Spleen (tissue), 11 donors: Measurements from ENCODE around the gene SEC22C. TPM values are rescaled to one million over a fixed set of nuclear protein-coding genes. Genes with fewer than 3 reads are reported as not detected.
A peak's percentile ranks its signal among the peaks of the same experiment; 100 is the strongest.

ENCODE experiments used
- DNase-seq: peaks from one replicate; pipeline ENCODE4 v3.0.0-alpha.2; 2020
- H3K27ac ChIP-seq, 8 donors: fragments of 200-600 bp; sonication (generic) in 7 of 8; 1 replicate in 4 of 8; 2 replicates in 4 of 8; pipeline versions ENCODE4 v1.5.0 to v1.8.0; 2016 to 2021; ENCODE audit warnings: inconsistent platforms in 4 of 8, mild to moderate bottlenecking in 4 of 8, moderate library complexity in 1 of 8
- H3K27me3 ChIP-seq, 7 donors: fragments of 200-600 bp; sonication (generic) in 6 of 7; replicated peaks in 1 of 7; 1 replicate in 4 of 7; 2 replicates in 3 of 7; pipeline versions ENCODE4 v1.5.0 to v1.8.0; 2016 to 2021; ENCODE audit warnings: inconsistent platforms in 3 of 7, mild to moderate bottlenecking in 1 of 7
- H3K36me3 ChIP-seq, 6 donors: fragments of 200-600 bp; sonication (generic) in 5 of 6; 1 replicate in 4 of 6; 2 replicates in 2 of 6; pipeline versions ENCODE4 v1.5.0 to v1.8.0; 2016 to 2021; ENCODE audit warnings: inconsistent platforms in 2 of 6
- H3K4me1 ChIP-seq, 6 donors: fragments of 200-600 bp; sonication (generic) in 5 of 6; 1 replicate in 3 of 6; 2 replicates in 3 of 6; pipeline versions ENCODE4 v1.5.0 to v1.8.0; 2016 to 2021; ENCODE audit warnings: inconsistent platforms in 3 of 6
- H3K4me3 ChIP-seq, 8 donors: fragments of 200-600 bp; sonication (generic) in 7 of 8; 1 replicate in 4 of 8; 2 replicates in 4 of 8; pipeline versions ENCODE4 v1.5.0 to v1.8.0; 2016 to 2021; ENCODE audit warnings: inconsistent platforms in 4 of 8, mild to moderate bottlenecking in 4 of 8, moderate library complexity in 2 of 8
- H3K9me3 ChIP-seq, 8 donors: fragments of 200-600 bp; sonication (generic) in 7 of 8; 1 replicate in 4 of 8; 2 replicates in 4 of 8; pipeline versions ENCODE4 v1.5.0 to v1.8.0; 2016 to 2021; ENCODE audit warnings: inconsistent platforms in 4 of 8
- POLR2A ChIP-seq, 3 donors: fragments of 450-650 bp; IDR thresholded peaks; one replicate each; pipeline ENCODE4 v1.5.1; 2017; ENCODE audit warnings: antibody characterized with exemption in 3 of 3, mild to moderate bottlenecking in 1 of 3
- POLR2AphosphoS5 ChIP-seq, 3 donors: sonication (generic); formaldehyde crosslinking; IDR thresholded peaks; one replicate each; pipeline ENCODE4 v1.5.1; 2017; ENCODE audit warnings: antibody characterized with exemption in 3 of 3
- WGBS, 5 donors: extraction: QIAGEN DNeasy Blood & Tissue Kit in 3 of 5; methylation state at CpG; one replicate each; pipeline versions ENCODE4 v1.1.5 to v1.1.7; 2013 to 2018; 5-methylcytosine and 5-hydroxymethylcytosine counted together
- intact Hi-C: fragments of 100-400 bp; cut with DNase I; formaldehyde crosslinking; loops from one replicate; pipeline ENCODE4 v1.15.0; 2023; ENCODE audit warnings: low total_unique reads
- polyA plus RNA-seq, 3 donors: library from polyadenylated mRNA; stranded (reverse); fragments of 200-250 nt; gene quantifications; one replicate each; pipeline ENCODE4 v1.2.1, GENCODE V29; 2013
- total RNA-seq, 7 donors: library from RNA; depleted of rRNA in 3 of 7; stranded (reverse); fragments of >200 nt in 3 of 7; fragmentation: NEBNext Ultra II Directional in 4 of 7; extraction: Animal tissue kit (Norgen Biotek cat#: 25700) in 4 of 7; gene quantifications; one replicate each; pipeline versions ENCODE4 v1.1.0 to v1.2.1, GENCODE V29; 2016 to 2021
- TF ChIP-seq, protein P1 (sequence below), 11 experiments: fragments of 200-600 bp in 7 of 11; fragments of 450-650 bp in 4 of 11; sonication (generic) in 4 of 11; IDR thresholded peaks in 8 of 11; conservative IDR thresholded peaks in 3 of 11; 1 replicate in 7 of 11; 2 replicates in 4 of 11; pipeline versions ENCODE4 v1.4.0 to v1.8.0; 2016 to 2021; ENCODE audit warnings: antibody characterized with exemption in 11 of 11, inconsistent platforms in 4 of 11, mild to moderate bottlenecking in 1 of 11
- donor health status: healthy with polysubstance abuse.
- donor health status: DM: no; HTN: no; CAD: no; lungs with moderate emphysema.
- donor health status: DM: no; HTN: no; CAD: no.
- donor health status: Bipolar disorder and iron deficiency.
- donor health status: healthy.
- donor health status: DM: no; HTN: no; CAD: no.
- donor health status: DM: yes; HTN: yes; CAD: no.

Gene SEC22C
- total and polyA plus RNA-seq, 10 donors, result 13.5 to 58.2 (median 37.8) TPM

DNA sequence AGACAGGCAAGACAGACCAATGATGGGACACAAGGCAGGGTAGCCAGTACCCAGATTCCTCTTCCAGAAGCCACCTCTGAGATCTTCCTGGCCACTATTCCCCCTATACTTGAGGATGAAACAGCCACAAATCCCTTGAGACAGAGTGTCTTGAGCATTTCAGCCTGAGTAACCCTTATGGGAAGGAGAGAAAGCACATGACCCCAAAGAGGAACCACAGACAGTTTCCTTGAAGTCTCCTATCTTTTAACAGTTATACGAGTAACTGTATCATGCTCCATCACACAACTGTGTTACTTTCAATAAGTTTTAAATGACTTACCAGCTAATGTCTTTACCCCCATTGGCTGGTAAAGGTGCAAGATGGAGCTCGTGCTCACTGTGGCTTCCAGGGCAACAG is 70.0 kb downstream of the SEC22C start:
- intact Hi-C loops, result no loop called here
- Histone ChIP-seq H3K36me3 (peaks cover 0 to 6% (median 0%) of the 10 kb centered on the region in 6 donors), H3K27me3 (no peaks in the 10 kb centered on the region), H3K4me1 (peaks cover 0 to 25% (median 6%) of the 10 kb centered on the region in 6 donors), H3K4me3 (no peak overlapping the region), H3K27ac (no peak overlapping the region), H3K9me3 (no peaks in the 10 kb centered on the region)
- TF ChIP-seq POLR2AphosphoS5 (IDR thresholded peaks at IDR 0.05) (no peak), POLR2A (IDR thresholded peaks at IDR 0.05) (no peak)
- TF ChIP-seq, protein P1, sequence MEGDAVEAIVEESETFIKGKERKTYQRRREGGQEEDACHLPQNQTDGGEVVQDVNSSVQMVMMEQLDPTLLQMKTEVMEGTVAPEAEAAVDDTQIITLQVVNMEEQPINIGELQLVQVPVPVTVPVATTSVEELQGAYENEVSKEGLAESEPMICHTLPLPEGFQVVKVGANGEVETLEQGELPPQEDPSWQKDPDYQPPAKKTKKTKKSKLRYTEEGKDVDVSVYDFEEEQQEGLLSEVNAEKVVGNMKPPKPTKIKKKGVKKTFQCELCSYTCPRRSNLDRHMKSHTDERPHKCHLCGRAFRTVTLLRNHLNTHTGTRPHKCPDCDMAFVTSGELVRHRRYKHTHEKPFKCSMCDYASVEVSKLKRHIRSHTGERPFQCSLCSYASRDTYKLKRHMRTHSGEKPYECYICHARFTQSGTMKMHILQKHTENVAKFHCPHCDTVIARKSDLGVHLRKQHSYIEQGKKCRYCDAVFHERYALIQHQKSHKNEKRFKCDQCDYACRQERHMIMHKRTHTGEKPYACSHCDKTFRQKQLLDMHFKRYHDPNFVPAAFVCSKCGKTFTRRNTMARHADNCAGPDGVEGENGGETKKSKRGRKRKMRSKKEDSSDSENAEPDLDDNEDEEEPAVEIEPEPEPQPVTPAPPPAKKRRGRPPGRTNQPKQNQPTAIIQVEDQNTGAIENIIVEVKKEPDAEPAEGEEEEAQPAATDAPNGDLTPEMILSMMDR (IDR thresholded peaks at IDR 0.05 in 8 of 11, conservative IDR thresholded peaks at IDR 0.05 in 3 of 11), result no peak
- DNase-seq, result no peak
- 46 to 62% (median 54%) methylated on average over 2 of the region's 2 CpGs for WGBS, 5 donors

DNA sequence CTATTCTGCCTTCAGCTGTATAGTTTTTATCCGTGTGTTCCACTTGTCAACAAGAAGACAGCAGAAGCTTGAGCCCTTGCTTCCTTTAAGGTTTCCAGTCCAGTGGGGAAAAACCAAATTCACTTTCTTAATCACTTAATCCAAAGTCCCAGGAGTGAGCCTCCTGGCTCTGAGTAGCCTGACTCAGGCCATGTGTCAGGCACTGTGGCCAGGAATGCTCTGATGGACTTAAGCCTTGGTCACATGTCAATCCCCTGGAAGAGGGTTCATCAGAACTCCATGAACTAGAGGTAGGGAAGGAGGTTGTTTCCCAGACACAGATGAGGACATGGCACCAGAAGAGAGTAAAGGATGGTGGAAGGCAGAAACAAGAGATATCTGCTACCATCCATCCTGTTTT is 70.6 kb downstream of the SEC22C start:
- DNase-seq, result no peak

DNA sequence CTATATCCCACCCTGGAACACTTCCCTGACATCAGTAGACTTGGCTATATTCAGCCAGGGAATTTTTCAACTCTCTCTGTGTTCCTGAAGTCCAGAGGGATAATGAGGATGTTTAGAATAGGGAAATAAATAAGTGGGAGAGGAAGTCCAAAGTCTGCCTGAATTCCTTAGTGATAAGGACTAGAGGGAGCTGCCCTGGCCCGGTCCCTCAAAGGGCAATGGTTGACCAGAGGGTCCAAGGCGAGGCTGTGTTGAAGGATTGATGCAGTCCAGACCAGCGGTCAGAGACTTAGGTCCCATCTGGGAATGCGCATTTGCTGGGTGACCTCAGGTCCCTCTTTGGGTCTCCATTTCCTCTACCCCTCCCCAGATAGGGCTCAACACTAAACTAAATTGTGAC is 71.4 kb downstream of the SEC22C start:
- DNase-seq, result no peak
- no peak overlapping the region for H3K27ac ChIP-seq
- no peaks in the 10 kb centered on the region for H3K27me3 ChIP-seq
- H3K9me3 ChIP-seq, result no peaks in the 10 kb centered on the region
- intact Hi-C loops, result no loop called here
- peaks cover 0 to 25% (median 6%) of the 10 kb centered on the region in 6 donors for H3K4me1 ChIP-seq
- H3K4me3 ChIP-seq, result no peak overlapping the region
- 75 to 87% (median 83%) methylated on average over 4 of the region's 4 CpGs for WGBS, 5 donors
- peaks cover 0 to 6% (median 0%) of the 10 kb centered on the region in 6 donors for H3K36me3 ChIP-seq
- TF ChIP-seq POLR2AphosphoS5 (IDR thresholded peaks at IDR 0.05), result no peak
- TF ChIP-seq, protein P1 (IDR thresholded peaks at IDR 0.05 in 8 of 11, conservative IDR thresholded peaks at IDR 0.05 in 3 of 11), result no peak
- TF ChIP-seq POLR2A (IDR thresholded peaks at IDR 0.05), result no peak

More for the DNA sequence above, 70.6 kb downstream of the SEC22C start:
- TF ChIP-seq POLR2A (IDR thresholded peaks at IDR 0.05), result no peak
- TF ChIP-seq POLR2AphosphoS5 (IDR thresholded peaks at IDR 0.05), result no peak
- TF ChIP-seq, protein P1 (IDR thresholded peaks at IDR 0.05 in 8 of 11, conservative IDR thresholded peaks at IDR 0.05 in 3 of 11), result no peak
- no peak overlapping the region for H3K27ac ChIP-seq
- no peaks in the 10 kb centered on the region for H3K9me3 ChIP-seq
- no peaks in the 10 kb centered on the region for H3K27me3 ChIP-seq
- no peak overlapping the region for H3K4me3 ChIP-seq
- peaks cover 0 to 6% (median 0%) of the 10 kb centered on the region in 6 donors for H3K36me3 ChIP-seq
- intact Hi-C loops, result no loop called here
- peaks cover 0 to 25% (median 6%) of the 10 kb centered on the region in 6 donors for H3K4me1 ChIP-seq
- WGBS, 5 donors, result 86 to 100% (median 94%) methylated on average over 1 of the region's 1 CpG

DNA sequence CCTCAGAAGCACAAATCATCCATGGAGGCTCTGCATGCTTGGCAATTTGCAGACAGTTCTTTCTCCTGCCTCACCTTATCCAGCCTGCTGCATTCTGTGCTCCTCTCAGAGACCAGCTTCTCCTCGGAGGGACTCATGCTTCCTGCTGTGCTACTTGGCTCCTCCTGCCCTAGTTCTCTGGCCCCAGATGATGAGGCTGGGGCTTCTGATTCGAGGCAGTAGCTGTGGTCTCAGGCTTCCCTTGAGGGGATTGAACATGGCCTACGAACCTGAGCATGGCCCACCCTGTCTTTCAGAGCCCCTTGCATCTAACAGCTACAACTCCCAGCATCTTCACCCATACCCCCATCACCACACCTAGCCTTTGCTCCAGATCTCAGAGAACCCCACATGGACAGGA is 72.7 kb downstream of the SEC22C start:
- DNase-seq, result peak; percentile 40
- TF ChIP-seq POLR2AphosphoS5 (IDR thresholded peaks at IDR 0.05), result no peak
- no peak for TF ChIP-seq POLR2A (IDR thresholded peaks at IDR 0.05)
- TF ChIP-seq, protein P1 (IDR thresholded peaks at IDR 0.05 in 8 of 11, conservative IDR thresholded peaks at IDR 0.05 in 3 of 11), result no peak
- intact Hi-C loops, result no loop called here
- Histone ChIP-seq H3K4me3 (no peak overlapping the region), H3K27ac (no peak overlapping the region), H3K36me3 (peaks cover 0 to 4% (median 0%) of the 10 kb centered on the region in 6 donors), H3K27me3 (no peaks in the 10 kb centered on the region), H3K9me3 (no peaks in the 10 kb centered on the region), H3K4me1 (peaks cover 0 to 31% (median 6%) of the 10 kb centered on the region in 6 donors)
- WGBS, 5 donors, result 66 to 83% (median 72%) methylated on average over 3 of the region's 3 CpGs
